HG02970 (cell line): ENCODE results near the gene PTGES3L.
"Not testable (repeated sequence)": the region's sequence is repeated elsewhere in the genome, so short reads cannot be mapped to it uniquely, and the experiment has no call there.

ENCODE experiments used
- ATAC-seq: cut with Tn5 transposase; IDR thresholded peaks from one replicate; pipeline ENCODE4 v1.9.1; 2021; ENCODE audit warnings: mild to moderate bottlenecking, moderate library complexity, moderate number of reproducible peaks; ENCODE audit not compliant: unreplicated experiment, low FRiP score

The PTGES3L gene

GRCh38 chr17:42923472-42923871 is 56.4 kb downstream of the PTGES3L start:
- ATAC-seq, result not testable (repeated sequence)

GRCh38 chr17:42922294-42922693 is 57.6 kb downstream of the PTGES3L start:
- ATAC-seq, result no peak

- ATAC-seq, result no peak
Observed at GRCh38 chr17:42920922-42921321, 59.0 kb downstream of the PTGES3L start.

GRCh38 chr17:42920106-42920900 is 59.6 kb downstream of the PTGES3L start:
- ATAC-seq, result no peak

GRCh38 chr17:42919522-42920077 is 60.3 kb downstream of the PTGES3L start:
- ATAC-seq, result not testable (repeated sequence)

DNA sequence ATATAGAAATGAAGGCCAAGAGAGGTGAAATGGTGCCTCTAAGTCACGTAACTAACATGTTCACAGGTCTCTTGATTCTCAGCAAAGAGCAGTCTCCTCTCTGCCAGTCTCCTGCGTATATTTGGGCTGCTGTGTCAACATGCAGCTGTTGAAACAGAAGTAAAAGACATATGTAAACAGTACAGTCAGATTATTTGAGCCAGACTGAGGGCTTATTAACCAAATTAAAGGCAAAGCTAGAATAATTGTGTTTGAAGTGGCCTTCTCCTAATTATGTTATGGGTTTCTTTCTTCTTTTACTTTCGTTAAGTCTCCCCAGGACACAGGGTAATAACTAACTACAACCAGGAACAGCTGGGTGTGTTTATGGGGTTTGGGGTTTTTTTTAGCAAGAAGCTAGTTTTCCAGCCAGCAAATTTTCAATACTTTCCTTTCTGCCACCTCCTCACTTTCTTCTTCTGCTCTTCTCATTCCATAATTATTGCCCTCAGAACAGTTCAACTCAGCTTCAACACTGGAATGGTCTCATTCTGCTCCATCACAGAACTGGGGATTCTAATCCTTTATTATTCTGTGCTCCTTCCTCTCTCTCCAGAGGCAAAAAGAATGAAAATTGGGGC is 60.9 kb downstream of the PTGES3L start:
- ATAC-seq, result no peak
